GM19193 (cell line): ENCODE measurements around the gene BACH1.
A peak's percentile ranks its signal among the peaks of the same experiment; 100 is the strongest.

Experiments
- POLR2A ChIP-seq: IDR thresholded peaks from 4 replicates; pipeline ENCODE4 v1.6.1; 2011; ENCODE audit not compliant: insufficient read depth, insufficient read length; ENCODE audit errors: extremely low read depth

BACH1 gene

GRCh38 chr21:29298348-29299045 lies at the start of gene BACH1:
TSS of gene BACH1 (plus strand) at chr21:29298922. CDS start at chr21:29321281, 22,359 bp downstream.
- peak; percentile 93 for TF ChIP-seq POLR2A

- no peak for TF ChIP-seq POLR2A
These were observed 48.1 kb upstream of the BACH1 start for GRCh38 chr21:29250636-29251035.

GRCh38 chr21:29254550-29254949 lies 44.2 kb upstream of the BACH1 start:
- TF ChIP-seq POLR2A = no peak

- TF ChIP-seq POLR2A = no peak
These were observed 42.4 kb upstream of the BACH1 start for GRCh38 chr21:29256126-29256910.

GRCh38 chr21:29257701-29258100 lies 41.0 kb upstream of the BACH1 start:
- no peak for TF ChIP-seq POLR2A

GRCh38 chr21:29258626-29259338 lies 39.9 kb upstream of the BACH1 start:
- TF ChIP-seq POLR2A = no peak

GRCh38 chr21:29260461-29260860 lies 38.3 kb upstream of the BACH1 start:
- TF ChIP-seq POLR2A = no peak

GRCh38 chr21:29261555-29262540 lies 36.9 kb upstream of the BACH1 start:
- TF ChIP-seq POLR2A = no peak

GRCh38 chr21:29264721-29265120 lies 34.0 kb upstream of the BACH1 start:
- TF ChIP-seq POLR2A = no peak

- TF ChIP-seq POLR2A = no peak
These were observed 32.8 kb upstream of the BACH1 start for GRCh38 chr21:29265690-29266479.

GRCh38 chr21:29267666-29268065 lies 31.1 kb upstream of the BACH1 start:
- TF ChIP-seq POLR2A = no peak

GRCh38 chr21:29271927-29272333 lies 26.8 kb upstream of the BACH1 start:
- no peak for TF ChIP-seq POLR2A

- no peak for TF ChIP-seq POLR2A
These were observed 21.3 kb upstream of the BACH1 start for GRCh38 chr21:29277442-29277841.

GRCh38 chr21:29279558-29279957 lies 19.2 kb upstream of the BACH1 start:
- no peak for TF ChIP-seq POLR2A

GRCh38 chr21:29287383-29287782 lies 11.3 kb upstream of the BACH1 start:
- TF ChIP-seq POLR2A = no peak
